Measurements from ENCODE around the gene PICK1. TPM values are rescaled to one million over a fixed set of nuclear protein-coding genes. Genes with fewer than 3 reads are reported as not detected.
"Not testable (repeated sequence)": the region's sequence is repeated elsewhere in the genome, so short reads cannot be mapped to it uniquely, and the experiment has no call there.

Gene PICK1
- polyA plus RNA-seq, 1 donor from 2014 or later: 6.5 TPM

GRCh38 chr22:38036392-38037062 lies 20.7 kb upstream of the PICK1 start:
- Mint-ChIP-seq H3K9me3 (no peaks in the 10 kb centered on the region), H3K27ac (peak overlapping the region in 1 of 3 donors; percentile 9), H3K36me3 (peaks cover 1% of the 10 kb centered on the region), H3K4me3 (no peak overlapping the region), H3K27me3 (peaks cover 13% of the 10 kb centered on the region), H3K4me1 (peaks cover 0 to 3% (median 3%) of the 10 kb centered on the region in 3 donors)

DNA sequence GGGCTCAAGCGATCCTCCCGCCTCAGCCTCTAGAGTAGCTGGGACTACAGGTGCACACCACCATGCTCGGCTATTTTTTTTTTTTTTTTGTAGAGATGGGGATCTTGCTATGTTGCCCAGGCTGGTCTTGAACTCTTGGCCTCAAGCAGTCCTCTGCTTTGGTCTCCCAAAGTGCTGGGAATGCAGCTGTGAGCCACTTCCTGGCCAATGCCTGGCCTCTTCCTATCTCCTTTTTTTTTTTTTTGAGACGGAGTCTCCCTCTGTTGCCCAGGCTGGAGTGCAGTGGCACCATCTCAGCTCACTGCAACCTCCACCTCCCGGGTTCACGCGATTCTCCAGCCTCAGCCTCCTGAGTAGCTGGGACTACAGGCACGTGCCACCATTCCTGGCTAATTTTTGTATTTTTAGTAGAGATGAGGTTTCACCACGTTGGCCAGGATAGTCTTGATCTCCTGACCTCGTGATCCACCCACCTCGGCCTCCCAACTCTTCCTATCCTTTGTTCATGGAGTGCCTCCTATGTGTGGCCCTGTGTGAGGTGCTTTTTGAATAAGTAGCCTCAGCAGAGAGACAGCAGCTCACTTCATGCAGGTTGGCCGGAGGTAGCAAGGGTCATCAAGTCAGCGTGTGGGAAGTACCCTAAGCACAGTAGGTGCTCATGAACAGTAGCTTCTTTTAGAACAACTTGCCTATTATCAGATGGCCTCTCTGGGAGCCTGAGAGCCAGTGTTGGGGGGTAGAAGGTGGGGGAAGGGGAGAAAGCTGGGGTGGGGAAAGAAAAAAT lies 19.6 kb upstream of the PICK1 start:
- H3K4me1 Mint-ChIP-seq: peaks cover 0 to 12% (median 3%) of the 10 kb centered on the region in 3 donors
- not testable (repeated sequence) for H3K36me3 Mint-ChIP-seq, H3K27ac Mint-ChIP-seq, H3K4me3 Mint-ChIP-seq, H3K9me3 Mint-ChIP-seq
- H3K27me3 Mint-ChIP-seq: peaks cover 19% of the 10 kb centered on the region

DNA sequence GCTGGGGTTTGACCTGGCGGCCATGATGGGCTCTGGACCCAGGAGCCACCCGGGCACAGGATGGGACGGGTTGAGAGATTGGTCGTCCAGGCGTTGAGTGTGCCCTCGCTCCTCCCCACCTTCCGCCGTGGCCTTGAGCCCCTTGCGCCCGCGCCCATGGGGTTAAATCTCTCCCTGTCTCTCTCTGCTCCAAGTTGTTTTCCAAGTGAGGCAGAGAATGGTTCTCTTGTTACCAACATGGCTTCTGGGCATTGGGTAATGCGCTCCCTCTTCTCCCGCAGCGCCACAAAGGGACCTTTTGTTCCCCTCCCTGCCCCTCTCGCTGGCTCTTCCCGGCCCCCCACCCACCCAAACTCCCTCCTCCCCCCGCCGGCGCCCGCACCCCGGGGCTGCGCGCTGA lies 18.8 kb upstream of the PICK1 start:
- H3K27me3 Mint-ChIP-seq: peaks cover 21% of the 10 kb centered on the region
- no peaks in the 10 kb centered on the region for H3K9me3 Mint-ChIP-seq
- H3K27ac Mint-ChIP-seq: no peak overlapping the region

DNA sequence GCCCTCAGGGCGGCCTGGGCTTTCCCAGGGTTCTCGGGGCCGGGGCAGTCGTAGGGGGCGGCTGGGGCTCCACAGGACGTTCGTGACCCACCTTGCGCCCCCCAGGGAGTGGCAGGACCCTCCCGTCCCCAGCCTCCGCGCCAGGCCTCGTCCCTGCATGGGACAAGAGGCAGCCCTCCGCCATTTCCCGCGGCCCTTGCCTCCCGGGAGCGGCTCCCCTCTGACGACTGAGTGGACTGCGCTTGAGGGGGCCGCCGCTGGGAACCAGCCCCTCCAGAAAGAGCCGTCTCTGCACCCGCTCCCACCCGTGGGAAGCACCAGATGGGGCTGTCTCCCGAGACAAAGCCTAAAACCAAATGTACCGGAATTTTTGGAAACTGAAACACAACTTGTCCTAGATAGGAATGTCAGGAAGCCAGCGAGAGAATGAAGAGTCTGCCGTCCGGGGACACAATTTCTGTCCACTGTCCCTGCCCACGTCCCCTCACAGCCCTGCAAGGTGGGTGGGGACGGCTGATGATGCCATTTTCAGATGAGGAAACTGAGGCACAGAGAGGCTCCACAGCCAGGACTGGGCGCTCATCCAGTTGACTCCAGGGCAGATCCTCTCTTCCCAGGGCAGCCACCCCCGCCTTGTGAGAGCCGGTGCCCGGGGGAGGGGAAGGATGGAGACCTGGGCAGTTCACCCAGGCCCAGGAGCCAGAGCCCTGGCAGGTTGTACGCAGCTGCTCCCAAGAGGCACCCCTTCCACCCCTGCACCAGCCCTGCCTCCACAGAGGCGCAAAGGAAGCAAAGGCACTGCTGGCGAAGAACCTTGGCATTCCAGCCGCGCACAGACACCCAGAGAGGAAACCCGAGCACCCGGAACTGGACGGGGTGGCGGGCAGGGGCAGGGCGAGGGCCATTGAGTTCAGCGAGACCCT lies 18.1 kb upstream of the PICK1 start:
- H3K4me3 Mint-ChIP-seq: no peak overlapping the region
- peaks cover 22% of the 10 kb centered on the region for H3K27me3 Mint-ChIP-seq
- H3K9me3 Mint-ChIP-seq: no peaks in the 10 kb centered on the region
- H3K4me1 Mint-ChIP-seq: peaks cover 0 to 12% (median 3%) of the 10 kb centered on the region in 3 donors
- no peaks in the 10 kb centered on the region for H3K36me3 Mint-ChIP-seq
- H3K27ac Mint-ChIP-seq: no peak overlapping the region

More for the DNA sequence above, 18.8 kb upstream of the PICK1 start:
- Mint-ChIP-seq H3K4me1 (peaks cover 0 to 12% (median 3%) of the 10 kb centered on the region in 3 donors), H3K4me3 (no peak overlapping the region), H3K36me3 (no peaks in the 10 kb centered on the region)

DNA sequence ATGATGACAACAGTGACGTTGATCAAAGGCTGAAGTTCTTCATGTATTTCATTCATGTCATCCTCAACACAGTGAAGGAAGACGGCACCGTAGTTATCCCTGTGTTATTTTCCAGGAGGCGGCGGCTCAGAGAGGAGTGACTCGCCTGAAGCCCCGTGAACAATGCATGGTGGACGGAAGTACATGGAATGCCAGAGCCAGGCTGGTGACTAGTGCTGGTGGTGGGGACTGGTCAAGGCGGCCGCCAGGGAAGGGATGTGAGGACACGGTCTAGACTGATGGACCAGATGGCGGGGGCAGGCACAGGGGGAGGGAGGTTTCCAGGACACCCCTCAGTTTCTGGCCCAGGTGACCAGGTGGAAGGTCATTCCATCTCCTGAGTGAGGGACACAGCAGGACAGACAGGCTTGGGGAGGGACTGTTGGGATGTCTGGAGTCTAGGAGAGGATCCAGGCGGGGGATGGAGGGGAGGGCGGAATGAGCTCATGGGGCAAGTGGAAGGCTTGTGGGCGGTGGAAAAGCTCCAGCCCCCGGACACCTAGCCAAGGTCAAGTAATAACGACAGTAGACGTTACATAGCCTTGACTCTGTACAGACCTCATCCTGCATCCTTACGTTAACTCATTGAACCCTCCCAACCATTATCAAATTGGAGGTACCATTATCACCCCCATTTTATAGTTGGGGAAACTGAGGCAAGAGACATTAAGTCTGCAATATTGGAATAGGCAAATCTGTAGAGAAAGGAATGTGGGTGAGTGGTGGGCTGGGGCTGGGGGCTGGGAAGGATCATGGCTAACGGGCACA lies 16.0 kb upstream of the PICK1 start:
- no peak overlapping the region for H3K27ac Mint-ChIP-seq
- no peaks in the 10 kb centered on the region for H3K9me3 Mint-ChIP-seq

GRCh38 chr22:38041760-38042487 lies 15.3 kb upstream of the PICK1 start:
- peaks cover 0 to 11% (median 0%) of the 10 kb centered on the region in 3 donors for H3K4me1 Mint-ChIP-seq
- H3K9me3 Mint-ChIP-seq: no peaks in the 10 kb centered on the region
- H3K4me3 Mint-ChIP-seq: peak overlapping the region in 1 of 4 donors; percentile 74
- peak overlapping the region in 1 of 3 donors; percentile 69 for H3K27ac Mint-ChIP-seq
- no peaks in the 10 kb centered on the region for H3K36me3 Mint-ChIP-seq
- peaks cover 21% of the 10 kb centered on the region for H3K27me3 Mint-ChIP-seq

More for the DNA sequence above, 16.0 kb upstream of the PICK1 start:
- Mint-ChIP-seq H3K4me1 (peaks cover 0 to 11% (median 0%) of the 10 kb centered on the region in 3 donors), H3K4me3 (peak overlapping the region in 1 of 4 donors; percentile 41), H3K27me3 (peaks cover 21% of the 10 kb centered on the region), H3K36me3 (no peaks in the 10 kb centered on the region)

DNA sequence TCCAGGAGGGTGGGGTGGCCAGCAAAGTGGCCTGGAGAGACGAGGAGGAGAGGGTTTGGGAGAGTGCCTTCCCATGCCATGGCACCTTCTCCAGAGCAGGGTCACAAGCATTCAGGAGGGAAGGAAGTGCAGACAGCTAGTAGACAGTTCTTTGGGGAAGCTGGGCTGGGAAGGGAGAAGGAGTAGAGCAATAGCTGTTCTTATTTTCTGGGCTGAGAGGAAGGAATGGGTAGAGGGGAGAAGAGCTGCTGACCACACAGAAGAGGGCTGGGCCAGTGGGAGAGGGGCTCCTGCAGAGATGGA lies 14.8 kb upstream of the PICK1 start:
- H3K27ac Mint-ChIP-seq: peak overlapping the region in 1 of 3 donors; percentile 69
- no peaks in the 10 kb centered on the region for H3K9me3 Mint-ChIP-seq
- H3K27me3 Mint-ChIP-seq: peaks cover 21% of the 10 kb centered on the region
- no peaks in the 10 kb centered on the region for H3K36me3 Mint-ChIP-seq
- H3K4me1 Mint-ChIP-seq: peaks cover 0 to 11% (median 0%) of the 10 kb centered on the region in 3 donors
- peak overlapping the region in 1 of 4 donors; percentile 74 for H3K4me3 Mint-ChIP-seq

- Mint-ChIP-seq H3K4me3 (no peak overlapping the region), H3K27ac (no peak overlapping the region), H3K9me3 (no peaks in the 10 kb centered on the region), H3K27me3 (peaks cover 18% of the 10 kb centered on the region), H3K36me3 (no peaks in the 10 kb centered on the region), H3K4me1 (peaks cover 0 to 11% (median 0%) of the 10 kb centered on the region in 3 donors)
Observed at GRCh38 chr22:38043151-38044039, 13.8 kb upstream of the PICK1 start.

GRCh38 chr22:38046070-38046748 lies 11.0 kb upstream of the PICK1 start:
- Mint-ChIP-seq H3K4me3 (no peak overlapping the region), H3K27me3 (peaks cover 13% of the 10 kb centered on the region), H3K36me3 (no peaks in the 10 kb centered on the region), H3K4me1 (peaks cover 0 to 10% (median 0%) of the 10 kb centered on the region in 3 donors), H3K9me3 (no peaks in the 10 kb centered on the region), H3K27ac (no peak overlapping the region)

GRCh38 chr22:38049812-38050619 lies 7.2 kb upstream of the PICK1 start:
- no peak overlapping the region for H3K4me3 Mint-ChIP-seq
- peaks cover 0 to 5% (median 5%) of the 10 kb centered on the region in 3 donors for H3K4me1 Mint-ChIP-seq
- H3K9me3 Mint-ChIP-seq: no peaks in the 10 kb centered on the region

GRCh38 chr22:38050720-38051119 lies 6.5 kb upstream of the PICK1 start:
- peaks cover 0 to 5% (median 5%) of the 10 kb centered on the region in 3 donors for H3K4me1 Mint-ChIP-seq
- no peak overlapping the region for H3K27ac Mint-ChIP-seq
- H3K9me3 Mint-ChIP-seq: no peaks in the 10 kb centered on the region
- H3K4me3 Mint-ChIP-seq: no peak overlapping the region
- H3K36me3 Mint-ChIP-seq: no peaks in the 10 kb centered on the region
- peaks cover 8% of the 10 kb centered on the region for H3K27me3 Mint-ChIP-seq

More at GRCh38 chr22:38049812-38050619, 7.2 kb upstream of the PICK1 start:
- Mint-ChIP-seq H3K36me3 (no peaks in the 10 kb centered on the region), H3K27me3 (peaks cover 8% of the 10 kb centered on the region), H3K27ac (peak overlapping the region in 1 of 3 donors; percentile 63)

- Mint-ChIP-seq H3K27ac (no peak overlapping the region), H3K4me3 (no peak overlapping the region), H3K9me3 (no peaks in the 10 kb centered on the region), H3K36me3 (no peaks in the 10 kb centered on the region), H3K4me1 (peaks cover under 1 to 5% (median 5%) of the 10 kb centered on the region in 3 donors), H3K27me3 (peaks cover 7% of the 10 kb centered on the region)
Observed at GRCh38 chr22:38051261-38051660, 5.9 kb upstream of the PICK1 start.
